ENCODE measurements around the gene NR1H3. TPM values are rescaled to one million over a fixed set of nuclear protein-coding genes. Genes with fewer than 3 reads are reported as not detected.

Gene NR1H3
- total and polyA plus RNA-seq, 4 donors: 52.8 to 57.3 (median 55.6) TPM

- no peaks in the 10 kb centered on the region for H3K9me3 ChIP-seq (ENCODE audit: control insufficient read depth in 4 of 4, low read length in 3 of 4)
- peaks cover 0 to 2% (median 0%) of the 10 kb centered on the region in 4 donors for H3K4me1 ChIP-seq (ENCODE audit: control insufficient read depth in 4 of 4, insufficient read depth in 4 of 4, low read length in 3 of 4)
- TF ChIP-seq REST (IDR thresholded peaks at IDR 0.05): no peak
- TF ChIP-seq YY1 (IDR thresholded peaks at IDR 0.05): peak; percentile 41
- no peak for TF ChIP-seq HNF4A (conservative IDR thresholded peaks at IDR 0.05)
- no peak for TF ChIP-seq NR2F2 (IDR thresholded peaks at IDR 0.05)
- TF ChIP-seq, protein P1, sequence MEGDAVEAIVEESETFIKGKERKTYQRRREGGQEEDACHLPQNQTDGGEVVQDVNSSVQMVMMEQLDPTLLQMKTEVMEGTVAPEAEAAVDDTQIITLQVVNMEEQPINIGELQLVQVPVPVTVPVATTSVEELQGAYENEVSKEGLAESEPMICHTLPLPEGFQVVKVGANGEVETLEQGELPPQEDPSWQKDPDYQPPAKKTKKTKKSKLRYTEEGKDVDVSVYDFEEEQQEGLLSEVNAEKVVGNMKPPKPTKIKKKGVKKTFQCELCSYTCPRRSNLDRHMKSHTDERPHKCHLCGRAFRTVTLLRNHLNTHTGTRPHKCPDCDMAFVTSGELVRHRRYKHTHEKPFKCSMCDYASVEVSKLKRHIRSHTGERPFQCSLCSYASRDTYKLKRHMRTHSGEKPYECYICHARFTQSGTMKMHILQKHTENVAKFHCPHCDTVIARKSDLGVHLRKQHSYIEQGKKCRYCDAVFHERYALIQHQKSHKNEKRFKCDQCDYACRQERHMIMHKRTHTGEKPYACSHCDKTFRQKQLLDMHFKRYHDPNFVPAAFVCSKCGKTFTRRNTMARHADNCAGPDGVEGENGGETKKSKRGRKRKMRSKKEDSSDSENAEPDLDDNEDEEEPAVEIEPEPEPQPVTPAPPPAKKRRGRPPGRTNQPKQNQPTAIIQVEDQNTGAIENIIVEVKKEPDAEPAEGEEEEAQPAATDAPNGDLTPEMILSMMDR (IDR thresholded peaks at IDR 0.05; ENCODE audit: low read depth, low read length, missing input control): no peak
- TF ChIP-seq MAX (IDR thresholded peaks at IDR 0.05): peak; percentile 43
- no peak for TF ChIP-seq HNF4G (IDR thresholded peaks at IDR 0.05)
- TF ChIP-seq GABPA (IDR thresholded peaks at IDR 0.05 in 1 of 2, conservative IDR thresholded peaks at IDR 0.05 in 1 of 2): no peak
- TF ChIP-seq EGR1 (IDR thresholded peaks at IDR 0.05; ENCODE audit: low read depth in 2 of 2): no peak
- peak overlapping the region in 1 of 2 donors; percentile 50 for H3K27ac ChIP-seq (ENCODE audit: low read depth in 1 of 2, low read length in 2 of 2)
- H3K27me3 ChIP-seq (ENCODE audit: control insufficient read depth in 4 of 4, insufficient read depth in 4 of 4, low read length in 3 of 4): no peaks in the 10 kb centered on the region
- H3K4me3 ChIP-seq (ENCODE audit: low read depth in 1 of 3, low read length in 3 of 3): no peak overlapping the region
- WGBS: 49% methylated on average over 5 of the region's 5 CpGs
- no peaks in the 10 kb centered on the region for H3K36me3 ChIP-seq (ENCODE audit: control insufficient read depth in 4 of 4, insufficient read depth in 3 of 4, low read depth in 1 of 4, low read length in 3 of 4)
- DNase-seq (ENCODE audit: low spot score): no peak
- no peak overlapping the region for H3K9ac ChIP-seq (ENCODE audit: low read depth in 1 of 2, low read length in 2 of 2)
Observed at GRCh38 chr11:47208628-47209027, 49.2 kb upstream of the NR1H3 start.

- Histone ChIP-seq H3K4me3 (ENCODE audit: low read depth in 1 of 3, low read length in 3 of 3) (no peak overlapping the region), H3K27me3 (ENCODE audit: control insufficient read depth in 4 of 4, insufficient read depth in 4 of 4, low read length in 3 of 4) (no peaks in the 10 kb centered on the region), H3K9ac (ENCODE audit: low read depth in 1 of 2, low read length in 2 of 2) (no peak overlapping the region), H3K27ac (ENCODE audit: low read depth in 1 of 2, low read length in 2 of 2) (no peak overlapping the region), H3K4me1 (ENCODE audit: control insufficient read depth in 4 of 4, insufficient read depth in 4 of 4, low read length in 3 of 4) (peaks cover 11 to 26% (median 23%) of the 10 kb centered on the region in 4 donors), H3K9me3 (ENCODE audit: control insufficient read depth in 4 of 4, low read length in 3 of 4) (no peaks in the 10 kb centered on the region), H3K36me3 (ENCODE audit: control insufficient read depth in 4 of 4, insufficient read depth in 3 of 4, low read depth in 1 of 4, low read length in 3 of 4) (no peaks in the 10 kb centered on the region)
- DNase-seq (ENCODE audit: low spot score): no peak
- TF ChIP-seq RXRA (IDR thresholded peaks at IDR 0.05) (peak in 1 of 2 donors; percentile 16), HNF4A (conservative IDR thresholded peaks at IDR 0.05) (peak; percentile 8 to 58), MAX (IDR thresholded peaks at IDR 0.05) (no peak)
- 70% methylated on average over 12 of the region's 12 CpGs for WGBS
Observed at GRCh38 chr11:47212938-47213337, 44.9 kb upstream of the NR1H3 start.

DNA sequence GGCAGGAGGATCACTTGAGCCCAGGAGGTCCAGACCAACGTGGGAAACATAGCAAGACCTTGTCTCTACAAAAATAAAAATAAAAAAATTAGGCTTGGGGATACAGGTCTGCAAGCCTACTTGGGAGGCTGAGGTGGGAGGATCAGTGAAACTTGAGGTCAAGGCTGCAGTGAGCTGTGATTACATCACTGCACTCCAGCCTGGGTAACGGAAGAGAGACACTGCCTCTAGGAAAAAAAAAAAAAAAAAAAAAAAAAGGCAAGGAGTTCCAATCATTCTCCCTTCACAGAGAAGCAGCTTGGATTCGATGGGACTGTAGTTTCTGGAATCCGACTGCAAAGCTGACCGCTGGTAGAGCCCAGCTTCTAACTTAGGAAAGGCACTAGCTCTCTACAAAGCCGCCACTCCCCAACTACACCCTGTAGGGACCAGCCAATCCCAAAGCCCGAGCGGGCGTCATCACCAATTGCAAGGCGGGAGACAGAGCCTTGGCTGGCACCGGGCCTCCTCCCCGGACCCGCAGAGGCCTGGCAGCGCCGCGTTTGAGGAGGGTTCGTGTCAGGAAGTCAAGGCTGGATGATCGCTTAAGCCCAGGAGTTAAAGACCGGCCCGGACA, 43.7 kb upstream of the NR1H3 start:
- peak; percentile 77 for DNase-seq (ENCODE audit: low spot score)
- Histone ChIP-seq H3K4me1 (ENCODE audit: control insufficient read depth in 4 of 4, insufficient read depth in 4 of 4, low read length in 3 of 4) (peaks cover 11 to 26% (median 23%) of the 10 kb centered on the region in 4 donors), H3K36me3 (ENCODE audit: control insufficient read depth in 4 of 4, insufficient read depth in 3 of 4, low read depth in 1 of 4, low read length in 3 of 4) (no peaks in the 10 kb centered on the region), H3K27me3 (ENCODE audit: control insufficient read depth in 4 of 4, insufficient read depth in 4 of 4, low read length in 3 of 4) (no peaks in the 10 kb centered on the region), H3K27ac (ENCODE audit: low read depth in 1 of 2, low read length in 2 of 2) (peak overlapping the region; percentile 83 to 86), H3K9me3 (ENCODE audit: control insufficient read depth in 4 of 4, low read length in 3 of 4) (no peaks in the 10 kb centered on the region), H3K9ac (ENCODE audit: low read depth in 1 of 2, low read length in 2 of 2) (peak overlapping the region in 1 of 2 donors; percentile 54), H3K4me3 (ENCODE audit: low read depth in 1 of 3, low read length in 3 of 3) (peak overlapping the region; percentile 63 to 84 (median 69))
- 8% methylated on average over 20 of the region's 20 CpGs for WGBS
- TF ChIP-seq FOXA2 (IDR thresholded peaks at IDR 0.05) (no peak), JUND (IDR thresholded peaks at IDR 0.05) (no peak), EGR1 (IDR thresholded peaks at IDR 0.05; ENCODE audit: low read depth in 2 of 2) (no peak), REST (IDR thresholded peaks at IDR 0.05) (peak; percentile 31), FOXA1 (IDR thresholded peaks at IDR 0.05) (no peak), RXRA (IDR thresholded peaks at IDR 0.05) (peak in 1 of 2 donors; percentile 29), NR2F2 (IDR thresholded peaks at IDR 0.05) (peak; percentile 35), SP1 (IDR thresholded peaks at IDR 0.05) (peak; percentile 61), HNF4A (conservative IDR thresholded peaks at IDR 0.05) (peak in 1 of 2 donors; percentile 23), MAX (IDR thresholded peaks at IDR 0.05) (no peak), HNF4G (IDR thresholded peaks at IDR 0.05) (no peak), YY1 (IDR thresholded peaks at IDR 0.05) (no peak), RAD21 (IDR thresholded peaks at IDR 0.05) (peak in 1 of 2 donors; percentile 51)
- TF ChIP-seq, protein P2, sequence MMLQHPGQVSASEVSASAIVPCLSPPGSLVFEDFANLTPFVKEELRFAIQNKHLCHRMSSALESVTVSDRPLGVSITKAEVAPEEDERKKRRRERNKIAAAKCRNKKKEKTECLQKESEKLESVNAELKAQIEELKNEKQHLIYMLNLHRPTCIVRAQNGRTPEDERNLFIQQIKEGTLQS (IDR thresholded peaks at IDR 0.05): peak; percentile 2

Data from liver (tissue), 9 donors.